GM10266 (cell line): Measurements from ENCODE around the gene ARL16.

Experiments
- DNase-seq: peaks from one replicate; pipeline ENCODE4 v3.0.0; 2012; ENCODE audit errors: extremely low spot score
- TF ChIP-seq, protein P1 (sequence below): IDR thresholded peaks from 2 replicates; pipeline ENCODE4 v1.5.1; 2012; ENCODE audit warnings: mild to moderate bottlenecking, low read depth; ENCODE audit not compliant: control insufficient read depth, insufficient read depth; ENCODE audit errors: missing control alignments

Gene ARL16

DNA sequence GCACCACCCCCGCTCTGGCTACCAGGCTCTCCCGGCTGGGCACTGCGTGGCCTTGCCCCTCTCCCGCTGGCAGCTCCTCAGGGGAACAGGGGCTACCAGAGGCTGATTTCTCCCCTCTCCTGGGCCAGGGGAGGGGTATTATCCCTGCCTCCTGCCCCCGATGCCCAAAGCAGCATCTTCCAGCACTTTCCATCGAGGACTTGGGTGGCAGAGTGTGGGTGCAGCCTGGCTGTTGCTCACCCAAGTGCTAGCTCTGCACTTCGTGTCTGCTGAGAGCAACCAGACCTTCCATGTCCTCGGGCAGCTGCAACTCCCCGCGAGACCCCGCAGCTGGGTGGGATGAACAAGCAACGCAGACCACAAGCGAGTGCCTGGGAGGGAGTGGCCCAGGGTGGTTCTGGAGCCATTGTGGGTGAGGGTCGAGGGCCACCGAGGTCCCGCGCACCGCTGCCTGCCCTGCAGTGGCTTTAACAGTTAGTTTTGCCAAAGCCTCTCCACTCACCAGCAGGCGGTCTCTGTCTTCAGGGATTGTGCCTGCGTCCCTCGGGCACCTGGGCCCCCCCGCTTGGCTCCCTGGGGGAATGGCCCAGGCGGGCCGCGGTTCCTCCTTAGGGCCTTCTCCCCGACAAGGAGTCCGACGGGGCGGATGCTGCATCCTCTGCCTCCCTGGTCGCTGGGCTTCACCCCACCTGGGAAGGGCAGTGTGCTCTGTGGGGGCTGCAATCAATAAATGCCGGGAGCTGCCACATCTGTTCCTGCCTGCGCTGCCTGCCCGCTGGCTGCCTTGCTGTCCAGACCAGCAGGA, 36.9 kb upstream of the ARL16 start:
- DNase-seq: no peak
- TF ChIP-seq, protein P1, sequence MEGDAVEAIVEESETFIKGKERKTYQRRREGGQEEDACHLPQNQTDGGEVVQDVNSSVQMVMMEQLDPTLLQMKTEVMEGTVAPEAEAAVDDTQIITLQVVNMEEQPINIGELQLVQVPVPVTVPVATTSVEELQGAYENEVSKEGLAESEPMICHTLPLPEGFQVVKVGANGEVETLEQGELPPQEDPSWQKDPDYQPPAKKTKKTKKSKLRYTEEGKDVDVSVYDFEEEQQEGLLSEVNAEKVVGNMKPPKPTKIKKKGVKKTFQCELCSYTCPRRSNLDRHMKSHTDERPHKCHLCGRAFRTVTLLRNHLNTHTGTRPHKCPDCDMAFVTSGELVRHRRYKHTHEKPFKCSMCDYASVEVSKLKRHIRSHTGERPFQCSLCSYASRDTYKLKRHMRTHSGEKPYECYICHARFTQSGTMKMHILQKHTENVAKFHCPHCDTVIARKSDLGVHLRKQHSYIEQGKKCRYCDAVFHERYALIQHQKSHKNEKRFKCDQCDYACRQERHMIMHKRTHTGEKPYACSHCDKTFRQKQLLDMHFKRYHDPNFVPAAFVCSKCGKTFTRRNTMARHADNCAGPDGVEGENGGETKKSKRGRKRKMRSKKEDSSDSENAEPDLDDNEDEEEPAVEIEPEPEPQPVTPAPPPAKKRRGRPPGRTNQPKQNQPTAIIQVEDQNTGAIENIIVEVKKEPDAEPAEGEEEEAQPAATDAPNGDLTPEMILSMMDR: no peak

DNA sequence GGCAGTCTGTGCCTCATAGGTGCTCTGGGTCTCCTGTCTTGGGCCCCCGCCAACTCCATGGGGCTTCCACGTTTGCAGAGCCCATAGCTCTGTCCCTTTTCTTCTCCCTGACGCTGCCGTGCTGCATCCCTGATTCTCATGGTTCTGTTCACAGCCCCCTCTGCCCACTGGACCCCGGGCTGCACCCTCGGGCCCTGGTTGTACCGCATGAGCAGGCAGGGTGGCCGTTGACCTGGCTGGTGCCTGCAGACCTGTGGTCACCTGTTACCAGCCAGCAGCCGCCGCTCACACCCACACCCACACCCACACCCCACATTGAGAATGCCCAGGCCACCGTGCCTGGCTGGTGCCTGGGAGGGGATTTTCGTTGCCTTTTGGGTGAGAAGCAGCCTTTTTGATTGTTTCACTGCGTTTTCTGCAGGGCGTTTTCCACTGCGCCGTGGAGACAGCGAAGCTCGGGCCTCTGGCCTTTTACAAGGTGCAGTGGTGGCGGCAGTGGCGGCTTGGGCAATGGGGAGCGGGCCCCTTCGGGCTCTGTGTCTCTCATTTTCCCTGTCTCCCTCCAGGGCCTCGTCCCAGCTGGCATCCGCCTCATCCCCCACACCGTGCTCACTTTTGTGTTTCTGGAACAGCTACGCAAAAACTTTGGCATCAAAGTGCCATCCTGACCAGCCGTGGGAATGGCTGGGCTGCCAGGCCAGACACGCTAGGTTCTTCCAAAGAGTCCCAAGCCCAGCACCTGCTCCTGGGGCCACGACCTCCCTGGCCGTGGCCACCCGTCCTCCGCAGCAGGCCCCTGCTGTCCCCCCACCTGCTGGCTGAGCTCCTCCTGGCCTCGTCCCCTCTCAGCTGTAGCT, 36.0 kb upstream of the ARL16 start:
- no peak for DNase-seq
- TF ChIP-seq, protein P1: no peak

DNA sequence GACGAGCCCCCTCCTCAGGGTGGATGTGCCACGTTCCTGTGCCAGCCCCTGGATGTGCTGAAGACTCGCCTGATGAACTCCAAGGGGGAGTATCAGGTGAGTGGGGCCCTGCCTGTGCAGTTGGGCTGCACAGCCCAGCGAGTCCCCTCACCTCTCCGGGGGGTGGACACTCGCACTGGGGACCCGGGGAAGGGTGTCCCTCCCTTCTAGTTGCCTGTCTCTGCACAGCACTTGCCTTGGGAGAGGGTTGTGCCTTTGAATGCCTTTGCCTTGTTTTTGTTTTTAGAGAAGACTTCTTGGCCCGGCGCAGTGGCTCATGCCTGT, 34.1 kb upstream of the ARL16 start:
- TF ChIP-seq, protein P1: no peak
- no peak for DNase-seq

DNA sequence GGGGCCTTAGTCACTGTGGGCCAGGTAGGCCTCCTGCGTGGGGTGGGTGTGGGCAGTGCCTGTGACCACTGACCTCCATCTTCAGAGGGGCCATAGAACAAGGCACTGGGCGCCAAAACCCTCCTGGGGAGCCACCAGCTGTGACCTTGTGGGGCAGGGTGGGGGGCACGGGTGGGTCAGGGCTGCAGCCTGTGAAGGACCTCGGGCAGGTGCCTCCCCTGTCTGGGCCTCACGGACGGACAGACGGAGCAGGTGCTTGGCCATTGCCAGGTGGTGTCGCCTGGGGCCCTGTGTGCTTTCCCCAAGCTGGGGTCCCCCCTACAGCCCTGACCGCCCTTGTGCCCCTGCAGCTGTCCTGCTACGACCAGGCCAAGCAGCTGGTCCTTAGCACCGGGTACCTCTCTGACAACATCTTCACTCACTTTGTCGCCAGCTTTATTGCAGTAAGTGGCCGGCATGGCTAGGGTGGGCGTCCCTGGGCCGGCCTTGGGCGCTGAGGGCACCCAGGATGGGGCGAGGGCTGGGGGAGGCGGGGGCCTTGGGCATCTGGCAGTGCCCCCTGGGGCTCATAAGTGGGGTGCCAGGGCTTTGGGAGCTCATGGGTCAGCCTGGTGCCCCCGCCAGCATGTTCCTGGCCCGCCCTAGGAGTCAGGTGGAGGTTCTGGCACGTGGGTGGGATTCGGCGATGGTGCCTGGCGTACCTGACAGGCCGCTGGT, 33.6 kb upstream of the ARL16 start:
- DNase-seq: no peak
- TF ChIP-seq, protein P1: no peak

DNA sequence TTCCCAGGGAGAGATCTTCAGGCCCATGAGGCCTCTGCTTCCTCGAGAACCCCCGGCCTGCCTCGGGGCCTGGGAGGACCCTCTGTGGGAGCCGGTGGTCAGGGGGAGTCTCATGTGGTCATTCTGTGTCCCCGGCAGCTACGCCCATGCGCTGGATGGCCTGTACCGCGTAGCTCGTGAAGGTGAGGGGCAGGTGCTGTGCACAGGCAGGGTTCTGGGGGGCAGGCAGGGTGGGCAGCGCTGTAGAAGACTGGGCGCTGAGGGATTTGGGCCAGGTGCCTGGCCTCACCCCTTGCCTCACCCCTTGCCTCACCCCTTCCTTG, 33.0 kb upstream of the ARL16 start:
- TF ChIP-seq, protein P1: no peak
- DNase-seq: no peak

DNA sequence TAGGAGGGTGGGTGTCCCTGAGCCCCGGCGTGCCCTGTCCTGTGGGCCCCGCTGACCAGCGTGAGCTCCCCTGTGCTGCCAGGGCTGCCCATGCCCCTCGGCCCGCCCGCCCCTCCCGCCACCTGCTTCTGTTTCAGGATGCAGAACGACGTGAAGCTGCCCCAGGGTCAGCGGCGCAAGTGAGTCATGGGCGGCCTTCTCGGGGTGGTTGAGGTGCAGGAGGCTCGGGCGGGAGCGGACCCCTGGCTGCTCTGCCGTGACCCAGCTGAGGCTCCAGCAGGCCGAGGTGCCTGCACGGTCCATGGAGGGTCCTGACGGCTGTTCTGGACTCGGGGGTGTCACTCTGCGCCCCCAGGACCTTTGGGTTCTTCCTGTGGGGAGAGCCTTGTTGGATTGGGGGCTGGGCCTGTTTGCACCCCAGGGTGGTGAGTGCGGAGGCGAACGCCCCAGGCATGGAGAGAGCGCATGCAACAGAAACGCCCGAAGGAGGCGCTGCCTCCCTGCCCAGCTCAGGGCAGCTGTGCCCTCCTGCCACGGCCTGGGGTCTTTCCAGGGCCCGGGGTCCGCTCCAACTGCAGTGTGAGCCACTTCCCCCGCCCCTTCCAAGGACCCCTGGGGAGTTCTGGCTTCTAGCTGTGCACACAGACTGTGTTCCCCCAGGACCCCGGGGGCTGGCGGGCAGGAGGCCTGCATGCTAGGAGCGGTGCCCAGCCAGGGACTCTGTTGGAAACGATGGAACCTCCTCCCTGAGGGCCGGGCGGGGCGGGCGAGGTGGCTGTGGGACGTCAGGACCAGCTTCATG, 32.5 kb upstream of the ARL16 start:
- TF ChIP-seq, protein P1: no peak
- no peak for DNase-seq
